Fibroblast of lung (primary cell): ENCODE results near the gene ITIH6. TPM values are rescaled to one million over a fixed set of nuclear protein-coding genes. Genes with fewer than 3 reads are reported as not detected.
"Not testable (repeated sequence)": the region's sequence is repeated elsewhere in the genome, so short reads cannot be mapped to it uniquely, and the experiment has no call there.

Source experiments
- DNase-seq, 2 donors: peaks; one replicate each; pipeline versions ENCODE4 v3.0.0 to v3.0.0-alpha.2; 2010; ENCODE audit warnings: low read depth in 2 of 2
- H2AFZ ChIP-seq: 2 replicates; pipeline ENCODE4 v1.5.1; 2012; ENCODE audit warnings: low read length, control low read depth, inconsistent platforms
- H3K27ac ChIP-seq: 2 replicates; pipeline ENCODE4 v1.5.1; 2011; ENCODE audit warnings: low read length, control low read depth; ENCODE audit not compliant: insufficient read depth
- H3K27me3 ChIP-seq: 2 replicates; pipeline ENCODE4 v1.5.1; 2011; ENCODE audit warnings: mild to moderate bottlenecking, low read length; ENCODE audit not compliant: control insufficient read depth, insufficient read depth
- H3K36me3 ChIP-seq: 2 replicates; pipeline ENCODE4 v1.5.1; 2011; ENCODE audit warnings: low read length; ENCODE audit not compliant: control insufficient read depth, insufficient read depth
- H3K4me1 ChIP-seq: 2 replicates; pipeline ENCODE4 v1.5.1; 2011; ENCODE audit warnings: low read length; ENCODE audit not compliant: control insufficient read depth, insufficient read depth; ENCODE audit errors: extremely low read depth
- H3K4me2 ChIP-seq: 2 replicates; pipeline ENCODE4 v1.5.1; 2011; ENCODE audit warnings: low read length, control low read depth; ENCODE audit not compliant: insufficient read depth; ENCODE audit errors: extremely low read depth
- H3K4me3 ChIP-seq, 4 experiments: fragments of 200-600 bp in 1 of 4; sonication (generic) in 1 of 4; replicated peaks in 1 of 4; 2 replicates each; pipeline ENCODE4 v1.5.1; 2011 to 2016; ENCODE audit warnings: low read length in 4 of 4, low read depth in 3 of 4, mild to moderate bottlenecking in 3 of 4, control low read depth in 2 of 4, inconsistent platforms in 1 of 4, mixed read lengths in 1 of 4; ENCODE audit not compliant: insufficient read depth in 1 of 4; ENCODE audit errors: control extremely low read depth in 1 of 4
- H3K79me2 ChIP-seq: 2 replicates; pipeline ENCODE4 v1.5.1; 2012; ENCODE audit warnings: mild to moderate bottlenecking, low read length, inconsistent platforms; ENCODE audit not compliant: control insufficient read depth, insufficient read depth
- H3K9ac ChIP-seq: 2 replicates; pipeline ENCODE4 v1.5.1; 2011; ENCODE audit warnings: mild to moderate bottlenecking, low read length, control low read depth; ENCODE audit not compliant: insufficient read depth
- H3K9me3 ChIP-seq: 2 replicates; pipeline ENCODE4 v1.5.1; 2012; ENCODE audit warnings: low read depth, low read length; ENCODE audit not compliant: control insufficient read depth, insufficient read depth
- H4K20me1 ChIP-seq: 2 replicates; pipeline ENCODE4 v1.5.1; 2011; ENCODE audit warnings: low read length; ENCODE audit not compliant: control insufficient read depth, insufficient read depth; ENCODE audit errors: extremely low read depth
- EZH2 ChIP-seq: IDR thresholded peaks from 2 replicates; pipeline ENCODE4 v1.5.1; 2012; ENCODE audit warnings: low read length, control low read depth, mild to moderate bottlenecking; ENCODE audit errors: missing control alignments
- polyA plus RNA-seq, 2 donors: library from polyadenylated mRNA; depleted of rRNA in 1 of 2; stranded (reverse) in 1 of 2; unstranded in 1 of 2; fragments of >200 nt; gene quantifications; 2 replicates each; pipeline ENCODE4 v1.2.1, GENCODE V29; 2011 to 2012; ENCODE audit warnings: missing spikeins in 1 of 2
- total RNA-seq: library from RNA; depleted of rRNA; stranded (reverse); fragments of >200 nt; gene quantifications from 2 replicates; pipeline ENCODE4 v1.2.1, GENCODE V29; 2014
- TF ChIP-seq, protein P1 (sequence below), 2 donors: IDR thresholded peaks in 1 of 2; conservative IDR thresholded peaks in 1 of 2; 1 replicate in 1 of 2; 2 replicates in 1 of 2; pipeline ENCODE4 v1.5.1; 2011 to 2012; ENCODE audit warnings: low read length in 2 of 2, control low read depth in 1 of 2, inconsistent platforms in 1 of 2, low read depth in 1 of 2, mild to moderate bottlenecking in 1 of 2

Gene ITIH6
- total and polyA plus RNA-seq, 2 donors (not counting 1 experiment from before 2014, with no cell fraction given): not detected

DNA sequence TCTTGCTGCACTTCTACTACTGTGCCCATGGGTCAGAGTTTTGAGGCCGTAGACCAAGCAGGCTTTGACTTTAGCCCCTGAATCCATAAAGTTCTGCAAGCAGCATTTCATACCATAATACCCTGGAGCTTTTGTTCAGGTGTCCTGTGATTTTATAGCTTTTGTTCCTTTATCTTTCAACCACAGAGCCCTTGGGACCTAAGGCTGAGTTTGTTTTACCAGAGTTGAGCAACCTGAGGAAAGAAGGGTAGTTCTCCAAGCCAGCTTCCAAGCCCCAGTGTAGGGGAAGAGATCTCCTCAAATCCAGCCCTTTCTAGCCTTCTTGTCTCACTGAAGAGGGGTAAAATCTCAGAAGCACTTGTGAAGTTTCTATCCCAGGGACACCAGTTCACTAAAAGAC is 44.6 kb upstream of the ITIH6 start:
- DNase-seq: no peak
- no peaks in the 10 kb centered on the region for H3K9me3 ChIP-seq
- H3K4me3 ChIP-seq: no peak overlapping the region
- no peak overlapping the region for H3K9ac ChIP-seq
- no peak overlapping the region for H2AFZ ChIP-seq
- H3K79me2 ChIP-seq: no peaks in the 10 kb centered on the region
- no peaks in the 10 kb centered on the region for H3K27me3 ChIP-seq
- no peak overlapping the region for H3K4me2 ChIP-seq
- no peaks in the 10 kb centered on the region for H3K36me3 ChIP-seq
- no peaks in the 10 kb centered on the region for H4K20me1 ChIP-seq
- TF ChIP-seq, protein P1, sequence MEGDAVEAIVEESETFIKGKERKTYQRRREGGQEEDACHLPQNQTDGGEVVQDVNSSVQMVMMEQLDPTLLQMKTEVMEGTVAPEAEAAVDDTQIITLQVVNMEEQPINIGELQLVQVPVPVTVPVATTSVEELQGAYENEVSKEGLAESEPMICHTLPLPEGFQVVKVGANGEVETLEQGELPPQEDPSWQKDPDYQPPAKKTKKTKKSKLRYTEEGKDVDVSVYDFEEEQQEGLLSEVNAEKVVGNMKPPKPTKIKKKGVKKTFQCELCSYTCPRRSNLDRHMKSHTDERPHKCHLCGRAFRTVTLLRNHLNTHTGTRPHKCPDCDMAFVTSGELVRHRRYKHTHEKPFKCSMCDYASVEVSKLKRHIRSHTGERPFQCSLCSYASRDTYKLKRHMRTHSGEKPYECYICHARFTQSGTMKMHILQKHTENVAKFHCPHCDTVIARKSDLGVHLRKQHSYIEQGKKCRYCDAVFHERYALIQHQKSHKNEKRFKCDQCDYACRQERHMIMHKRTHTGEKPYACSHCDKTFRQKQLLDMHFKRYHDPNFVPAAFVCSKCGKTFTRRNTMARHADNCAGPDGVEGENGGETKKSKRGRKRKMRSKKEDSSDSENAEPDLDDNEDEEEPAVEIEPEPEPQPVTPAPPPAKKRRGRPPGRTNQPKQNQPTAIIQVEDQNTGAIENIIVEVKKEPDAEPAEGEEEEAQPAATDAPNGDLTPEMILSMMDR (conservative IDR thresholded peaks at IDR 0.05 in 1 of 2, IDR thresholded peaks at IDR 0.05 in 1 of 2; ENCODE audit: low read depth in 1 of 2, low read length in 2 of 2): no peak
- no peak for TF ChIP-seq EZH2
- no peaks in the 10 kb centered on the region for H3K4me1 ChIP-seq
- H3K27ac ChIP-seq: no peak overlapping the region

DNA sequence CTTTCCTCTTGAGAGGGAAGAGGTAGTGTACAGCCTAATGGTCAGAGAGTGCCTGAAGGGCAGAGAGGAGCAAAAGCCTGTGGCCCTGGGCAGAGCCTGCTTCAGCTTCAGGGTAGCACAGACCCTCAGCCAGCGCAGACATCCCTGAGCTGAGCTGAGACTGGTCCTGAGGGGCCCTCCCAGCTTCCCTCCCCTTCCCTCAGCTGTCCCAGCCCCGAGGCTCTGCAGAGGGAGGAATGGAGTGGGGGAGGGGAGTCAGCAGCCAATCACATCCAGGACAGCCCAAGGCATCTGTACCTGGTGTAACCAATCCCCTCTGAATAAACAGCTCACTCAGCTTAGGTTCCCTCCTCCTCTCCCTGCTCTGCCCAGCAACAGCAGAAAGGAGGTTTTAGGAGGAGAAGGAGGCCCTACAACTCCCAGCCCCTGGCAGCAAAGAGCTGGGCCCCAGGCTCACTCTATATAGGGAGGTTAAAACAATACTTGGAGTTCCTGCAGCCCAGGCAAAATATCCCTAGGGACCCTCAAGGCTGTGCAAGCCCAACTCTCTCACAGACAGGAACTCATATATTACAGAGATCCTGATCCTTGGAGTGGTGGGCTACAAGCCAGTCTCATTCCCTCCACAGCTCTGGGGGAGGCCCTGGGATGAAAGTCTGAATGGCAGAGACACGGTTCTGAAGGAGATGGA is 43.3 kb upstream of the ITIH6 start:
- H3K4me1 ChIP-seq, H4K20me1 ChIP-seq, H3K27me3 ChIP-seq, H2AFZ ChIP-seq, H3K9ac ChIP-seq, H3K27ac ChIP-seq, DNase-seq, H3K36me3 ChIP-seq, H3K4me2 ChIP-seq, H3K79me2 ChIP-seq, H3K4me3 ChIP-seq, H3K9me3 ChIP-seq: not testable (repeated sequence)

DNA sequence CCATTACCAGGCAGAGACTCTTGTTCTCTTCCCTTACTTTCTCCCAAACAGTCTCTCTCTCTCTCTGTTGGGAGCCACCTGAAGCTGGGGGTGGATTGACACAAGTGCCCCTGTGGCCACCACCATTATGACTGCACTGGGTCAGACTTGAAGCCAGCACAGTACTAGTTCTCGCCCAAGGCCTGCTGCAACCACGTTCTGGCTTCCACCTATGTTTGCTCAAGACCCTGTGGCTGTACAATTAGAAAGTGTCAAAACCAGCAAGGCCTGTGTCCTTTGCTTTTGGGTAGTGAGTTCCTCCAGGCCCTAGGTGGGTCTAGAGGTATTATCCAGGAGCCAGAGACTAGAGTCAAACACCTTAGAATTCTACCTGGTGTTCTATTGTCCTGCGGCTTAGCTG is 40.5 kb upstream of the ITIH6 start:
- Histone ChIP-seq H3K9me3 (no peaks in the 10 kb centered on the region), H3K9ac (no peak overlapping the region), H3K4me1 (no peaks in the 10 kb centered on the region), H2AFZ (no peak overlapping the region), H3K27ac (no peak overlapping the region), H3K36me3 (no peaks in the 10 kb centered on the region), H3K27me3 (no peaks in the 10 kb centered on the region), H3K4me3 (no peak overlapping the region), H3K79me2 (no peaks in the 10 kb centered on the region), H4K20me1 (no peaks in the 10 kb centered on the region), H3K4me2 (no peak overlapping the region)
- no peak for DNase-seq
- TF ChIP-seq EZH2: no peak
- TF ChIP-seq, protein P1 (conservative IDR thresholded peaks at IDR 0.05 in 1 of 2, IDR thresholded peaks at IDR 0.05 in 1 of 2; ENCODE audit: low read depth in 1 of 2, low read length in 2 of 2): no peak
